ENCODE data around the gene RNF214. TPM values are rescaled to one million over a fixed set of nuclear protein-coding genes. Genes with fewer than 3 reads are reported as not detected.

Gene RNF214
- total RNA-seq, 1 donor = 13.7 TPM

Small RNA genes lying within 50 kb of the gene (small RNA-seq; reads per million reads assigned to genes)
- not detected for gene RF00564

Other genes starting within 250 kb of the RNF214 start
- 107 TPM for gene SIK3, start 134.2 kb upstream of the RNF214 start, total RNA-seq
- gene PAFAH1B2, start 88.4 kb upstream of the RNF214 start, total RNA-seq = 72.4 TPM
- gene SIDT2, start 53.9 kb upstream of the RNF214 start, total RNA-seq = 32.0 TPM
- 1.3 TPM for gene TAGLN, start 33.3 kb upstream of the RNF214 start, total RNA-seq
- 51.4 TPM for gene PCSK7, start 598 bp upstream of the RNF214 start, total RNA-seq
- gene BACE1-AS, start 58.7 kb downstream of the RNF214 start, total RNA-seq = 4.0 TPM
- gene BACE1, start 83.6 kb downstream of the RNF214 start, total RNA-seq = 17.0 TPM
- 17.2 TPM for gene CEP164, start 95.2 kb downstream of the RNF214 start, total RNA-seq

Measured in hematopoietic multipotent progenitor cell (in vitro differentiated cells).